ENCODE data around the gene PCYT1B. TPM values are rescaled to one million over a fixed set of nuclear protein-coding genes. Genes with fewer than 3 reads are reported as not detected.

The PCYT1B gene
- total and polyA plus RNA-seq, 9 of the 15 experiments (the other 6 are each of a cell fraction or from before 2014, with no cell fraction given) = 0.04 to 0.34 (median 0.07) TPM; not detected in 1

DNA sequence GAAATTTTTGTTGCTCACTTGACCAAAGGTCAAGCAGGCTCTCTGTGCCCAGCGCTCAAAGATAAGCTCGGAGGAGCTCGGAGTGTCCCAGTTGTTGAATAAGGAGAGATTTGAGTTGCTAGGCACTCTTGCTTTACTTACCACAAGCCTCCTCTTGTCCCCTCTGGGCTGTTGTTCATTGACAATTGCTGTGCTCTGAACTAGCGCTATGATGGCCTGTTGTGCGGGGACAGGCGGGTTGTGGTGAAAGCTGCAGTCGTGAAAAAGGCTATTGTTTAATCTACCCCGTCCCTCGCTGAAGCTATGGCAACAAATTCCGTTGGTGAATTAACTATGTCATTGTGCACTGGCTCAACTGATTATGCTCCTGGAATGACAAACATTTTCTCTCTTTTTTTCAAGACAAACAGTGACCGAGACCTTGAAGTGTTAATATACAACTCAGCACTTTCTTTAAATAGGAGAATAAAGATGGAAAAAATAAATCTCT lies 25.6 kb upstream of the PCYT1B start (continued):
- TF ChIP-seq TAF15 (IDR thresholded peaks at IDR 0.05; ENCODE audit: low read depth, low read length) (no peak), ZNF764 (CRISPR knock-in tag; IDR thresholded peaks at IDR 0.05; ENCODE audit: low read depth) (no peak), ARID1B (IDR thresholded peaks at IDR 0.05) (peak; percentile 21; the same call in 1 of the 2 replicates), TAF7 (tag; IDR thresholded peaks at IDR 0.05) (no peak), ZNF3 (CRISPR knock-in tag; IDR thresholded peaks at IDR 0.05) (no peak), MCM7 (IDR thresholded peaks at IDR 0.05) (no peak), SRSF3 (IDR thresholded peaks at IDR 0.05; ENCODE audit: insufficient read depth, low read length) (no peak), FOXP1 (CRISPR knock-in tag; IDR thresholded peaks at IDR 0.05) (no peak), GTF2E2 (tag; IDR thresholded peaks at IDR 0.05) (no peak), GATAD2A (IDR thresholded peaks at IDR 0.05) (no peak), RCOR1 (IDR thresholded peaks at IDR 0.05; ENCODE audit: borderline replicate concordance in 1 of 2, low read depth in 2 of 2, low read length in 2 of 2) (0 out of 4 replicates have a peak, but pooled peaks of 1 of the 2 experiments have one; percentile 2), SUPT5H (IDR thresholded peaks at IDR 0.05) (no peak), ETV6 (IDR thresholded peaks at IDR 0.05; ENCODE audit: borderline replicate concordance in 1 of 2, low read depth in 2 of 2, low read length in 1 of 2) (no peak), ETV6 (CRISPR knock-in tag; IDR thresholded peaks at IDR 0.05; ENCODE audit: borderline replicate concordance) (no peak), ZC3H8 (IDR thresholded peaks at IDR 0.05) (no peak), STAT5B (CRISPR knock-in tag; IDR thresholded peaks at IDR 0.05) (no peak), CEBPB (tag; IDR thresholded peaks at IDR 0.05) (no peak), ZNF232 (CRISPR knock-in tag; IDR thresholded peaks at IDR 0.05) (no peak), POLR3G (IDR thresholded peaks at IDR 0.05; ENCODE audit: extremely low read depth, insufficient read length, insufficient replicate concordance) (no peak), NFIX (CRISPR knock-in tag; IDR thresholded peaks at IDR 0.05; ENCODE audit: low read depth) (no peak), CHD4 (IDR thresholded peaks at IDR 0.05; ENCODE audit: insufficient read depth, insufficient replicate concordance, low read depth, low read length, poor library complexity, severe bottlenecking) (no peak), RBM17 (IDR thresholded peaks at IDR 0.05; ENCODE audit: borderline replicate concordance, low read depth, low read length) (no peak), FOXK2 (conservative IDR thresholded peaks at IDR 0.05 in 1 of 2, IDR thresholded peaks at IDR 0.05 in 1 of 2; ENCODE audit: low read depth in 2 of 2) (no peak), ZZZ3 (IDR thresholded peaks at IDR 0.05) (no peak), ZNF197 (CRISPR knock-in tag; IDR thresholded peaks at IDR 0.05; ENCODE audit: low read depth) (no peak), CAMTA2 (CRISPR knock-in tag; conservative IDR thresholded peaks at IDR 0.05) (no peak), RBM22 (IDR thresholded peaks at IDR 0.05; ENCODE audit: low read depth, low read length, poor library complexity, severe bottlenecking) (no peak), ZSCAN32 (CRISPR knock-in tag; IDR thresholded peaks at IDR 0.05) (no peak)
- TF ChIP-seq, protein P1, sequence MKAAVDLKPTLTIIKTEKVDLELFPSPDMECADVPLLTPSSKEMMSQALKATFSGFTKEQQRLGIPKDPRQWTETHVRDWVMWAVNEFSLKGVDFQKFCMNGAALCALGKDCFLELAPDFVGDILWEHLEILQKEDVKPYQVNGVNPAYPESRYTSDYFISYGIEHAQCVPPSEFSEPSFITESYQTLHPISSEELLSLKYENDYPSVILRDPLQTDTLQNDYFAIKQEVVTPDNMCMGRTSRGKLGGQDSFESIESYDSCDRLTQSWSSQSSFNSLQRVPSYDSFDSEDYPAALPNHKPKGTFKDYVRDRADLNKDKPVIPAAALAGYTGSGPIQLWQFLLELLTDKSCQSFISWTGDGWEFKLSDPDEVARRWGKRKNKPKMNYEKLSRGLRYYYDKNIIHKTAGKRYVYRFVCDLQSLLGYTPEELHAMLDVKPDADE (conservative IDR thresholded peaks at IDR 0.05; ENCODE audit: control insufficient read depth, low read depth, low read length) = no peak
- TF ChIP-seq, protein P2, sequence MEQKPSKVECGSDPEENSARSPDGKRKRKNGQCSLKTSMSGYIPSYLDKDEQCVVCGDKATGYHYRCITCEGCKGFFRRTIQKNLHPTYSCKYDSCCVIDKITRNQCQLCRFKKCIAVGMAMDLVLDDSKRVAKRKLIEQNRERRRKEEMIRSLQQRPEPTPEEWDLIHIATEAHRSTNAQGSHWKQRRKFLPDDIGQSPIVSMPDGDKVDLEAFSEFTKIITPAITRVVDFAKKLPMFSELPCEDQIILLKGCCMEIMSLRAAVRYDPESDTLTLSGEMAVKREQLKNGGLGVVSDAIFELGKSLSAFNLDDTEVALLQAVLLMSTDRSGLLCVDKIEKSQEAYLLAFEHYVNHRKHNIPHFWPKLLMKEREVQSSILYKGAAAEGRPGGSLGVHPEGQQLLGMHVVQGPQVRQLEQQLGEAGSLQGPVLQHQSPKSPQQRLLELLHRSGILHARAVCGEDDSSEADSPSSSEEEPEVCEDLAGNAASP (IDR thresholded peaks at IDR 0.05) = no peak

All from K562 (cell line).